H1 (cell line): ENCODE measurements around the gene GADL1.

Experiments used
- ATF2 ChIP-seq: IDR thresholded peaks from 2 replicates; pipeline ENCODE4 v1.6.1; 2012; ENCODE audit warnings: low read length, inconsistent platforms
- BCL11A ChIP-seq, 2 experiments: IDR thresholded peaks; one replicate each; pipeline ENCODE4 v1.6.1; 2011; ENCODE audit warnings: low read depth in 2 of 2, low read length in 2 of 2, mild to moderate bottlenecking in 2 of 2
- CREB1 ChIP-seq: IDR thresholded peaks from 2 replicates; pipeline ENCODE4 v1.6.1; 2012; ENCODE audit warnings: inconsistent platforms
- CTCF ChIP-seq, 3 experiments: IDR thresholded peaks; 1 replicate in 2 of 3; 2 replicates in 1 of 3; pipeline versions ENCODE4 v1.5.1 to v1.6.1; 2011; ENCODE audit warnings: low read length in 3 of 3, mild to moderate bottlenecking in 3 of 3, inconsistent platforms in 2 of 3, low read depth in 1 of 3, moderate library complexity in 1 of 3; ENCODE audit not compliant: insufficient read depth in 1 of 3; ENCODE audit errors: control extremely low read depth in 1 of 3
- EZH2 ChIP-seq: fragments of 200-600 bp; sonication (generic); IDR thresholded peaks from 2 replicates; pipeline ENCODE4 v1.7.1; 2012; ENCODE audit warnings: low read depth, mild to moderate bottlenecking, moderate library complexity, low read length, inconsistent platforms; ENCODE audit not compliant: severe bottlenecking
- POLR2A ChIP-seq, 2 experiments: IDR thresholded peaks; 1 replicate in 1 of 2; 2 replicates in 1 of 2; pipeline ENCODE4 v1.6.1; 2011; ENCODE audit warnings: low read depth in 2 of 2, low read length in 2 of 2, mild to moderate bottlenecking in 2 of 2; ENCODE audit errors: control extremely low read depth in 1 of 2
- POLR2AphosphoS5 ChIP-seq: IDR thresholded peaks from 2 replicates; pipeline ENCODE4 v1.6.1; 2011; ENCODE audit warnings: low read depth, low read length
- RBBP5 ChIP-seq: IDR thresholded peaks from 2 replicates; pipeline ENCODE4 v1.7.1; 2012; ENCODE audit warnings: low read depth, mild to moderate bottlenecking, inconsistent platforms, low read length, moderate library complexity, borderline replicate concordance
- SP1 ChIP-seq: IDR thresholded peaks from 2 replicates; pipeline ENCODE4 v1.6.1; 2011; ENCODE audit warnings: low read depth, low read length

- no peak for TF ChIP-seq CTCF (IDR thresholded peaks at IDR 0.05; ENCODE audit: control extremely low read depth in 1 of 3, insufficient read depth in 1 of 3, low read depth in 1 of 3, low read length in 3 of 3)
- no peak for TF ChIP-seq POLR2A (IDR thresholded peaks at IDR 0.05; ENCODE audit: control extremely low read depth in 1 of 2, low read depth in 2 of 2, low read length in 2 of 2)
- TF ChIP-seq EZH2 = no peak
- TF ChIP-seq RBBP5 = no peak
- TF ChIP-seq SP1 = no peak
- no peak for TF ChIP-seq POLR2AphosphoS5
- TF ChIP-seq CREB1 = no peak
- TF ChIP-seq BCL11A (IDR thresholded peaks at IDR 0.05; ENCODE audit: low read depth in 2 of 2, low read length in 2 of 2) = no peak
- no peak for TF ChIP-seq ATF2
Observed at GRCh38 chr3:30733696-30734095, 160.8 kb downstream of the GADL1 start.
